HG03045 (cell line): ENCODE results near the gene SNX18.
"Not testable (repeated sequence)": the region's sequence is repeated elsewhere in the genome, so short reads cannot be mapped to it uniquely, and the experiment has no call there.

Experiments
- ATAC-seq: cut with Tn5 transposase; IDR thresholded peaks from one replicate; pipeline ENCODE4 v1.9.1; 2021; ENCODE audit warnings: mild to moderate bottlenecking, moderate library complexity; ENCODE audit not compliant: unreplicated experiment

SNX18 gene

DNA sequence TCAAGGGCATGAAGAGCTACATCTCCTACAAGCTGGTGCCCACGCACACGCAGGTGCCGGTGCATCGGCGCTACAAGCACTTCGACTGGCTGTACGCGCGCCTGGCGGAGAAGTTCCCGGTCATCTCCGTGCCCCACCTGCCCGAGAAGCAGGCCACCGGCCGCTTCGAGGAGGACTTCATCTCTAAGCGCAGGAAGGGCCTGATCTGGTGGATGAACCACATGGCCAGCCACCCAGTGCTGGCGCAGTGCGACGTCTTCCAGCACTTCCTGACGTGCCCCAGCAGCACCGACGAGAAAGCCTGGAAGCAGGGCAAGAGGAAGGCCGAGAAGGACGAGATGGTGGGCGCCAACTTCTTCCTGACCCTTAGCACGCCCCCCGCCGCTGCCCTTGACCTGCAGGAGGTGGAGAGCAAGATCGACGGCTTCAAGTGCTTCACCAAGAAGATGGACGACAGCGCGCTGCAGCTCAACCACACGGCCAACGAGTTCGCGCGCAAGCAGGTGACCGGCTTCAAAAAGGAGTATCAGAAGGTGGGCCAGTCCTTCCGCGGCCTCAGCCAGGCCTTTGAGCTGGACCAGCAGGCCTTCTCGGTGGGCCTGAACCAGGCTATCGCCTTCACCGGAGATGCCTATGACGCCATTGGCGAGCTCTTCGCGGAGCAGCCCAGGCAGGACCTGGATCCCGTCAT is 1.4 kb downstream of the SNX18 start:
- ATAC-seq = no peak

DNA sequence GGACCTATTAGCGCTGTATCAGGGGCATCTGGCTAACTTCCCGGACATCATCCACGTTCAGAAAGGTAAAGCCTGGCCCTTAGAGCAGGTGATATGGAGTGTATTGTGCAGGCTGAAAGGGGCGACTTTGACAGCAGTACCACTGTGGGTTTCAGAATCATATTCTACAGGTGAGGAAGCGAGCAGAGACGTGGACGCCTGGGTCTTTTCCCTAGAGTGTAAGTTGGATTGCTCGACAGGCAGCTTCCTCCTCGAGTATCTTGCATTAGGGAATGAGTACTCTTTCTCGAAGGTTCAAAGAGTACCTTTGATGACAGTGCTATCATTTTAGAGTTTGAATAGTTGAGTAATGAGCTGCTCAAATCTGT is 1.9 kb downstream of the SNX18 start:
- no peak for ATAC-seq

- ATAC-seq = no peak
Measured at GRCh38 chr5:54520438-54520846, 2.9 kb downstream of the SNX18 start.

DNA sequence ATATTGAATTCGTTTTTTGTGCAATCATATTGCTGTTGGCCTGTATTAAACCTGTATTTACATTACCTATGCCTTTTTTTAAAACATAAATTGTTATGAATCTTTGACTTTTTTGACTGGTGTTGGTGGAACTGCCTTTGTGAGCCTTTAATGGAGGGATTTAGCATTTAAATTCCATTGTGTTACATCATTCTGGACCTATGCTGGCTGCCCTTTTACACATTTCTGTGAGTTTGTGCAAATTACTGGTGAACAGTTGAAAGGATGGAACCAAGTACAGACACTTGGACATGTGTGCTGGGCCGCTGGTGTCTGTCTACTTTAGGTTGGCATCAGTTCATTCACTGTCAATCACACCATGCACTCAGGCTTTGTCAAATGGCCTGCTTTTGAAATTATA is 3.4 kb downstream of the SNX18 start:
- ATAC-seq = no peak

- no peak for ATAC-seq
Measured at GRCh38 chr5:54521856-54522479, 4.4 kb downstream of the SNX18 start.

GRCh38 chr5:54523534-54523933 is 6.0 kb downstream of the SNX18 start:
- no peak for ATAC-seq

GRCh38 chr5:54524082-54524481 is 6.5 kb downstream of the SNX18 start:
- ATAC-seq = no peak

DNA sequence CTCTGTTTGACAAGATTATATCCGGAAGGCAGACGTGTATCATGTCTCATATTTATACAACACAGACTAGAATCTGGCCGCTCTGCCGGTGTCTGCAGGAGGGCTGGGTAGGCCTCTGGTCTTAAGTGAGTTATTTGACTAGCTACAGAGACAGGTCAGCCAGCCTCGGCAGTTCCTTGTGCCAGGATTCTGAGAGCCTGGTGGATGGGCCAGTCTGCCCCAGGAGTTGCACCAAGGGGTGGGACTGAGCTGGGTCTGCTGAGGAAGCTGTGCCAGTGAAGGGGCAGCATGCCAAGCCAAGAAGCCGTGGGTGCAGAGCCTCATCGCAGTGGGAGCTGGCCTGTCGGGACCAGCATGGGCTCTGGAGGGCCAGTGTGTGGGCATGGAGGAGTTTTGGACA is 7.1 kb downstream of the SNX18 start:
- no peak for ATAC-seq

GRCh38 chr5:54525261-54525660 is 7.7 kb downstream of the SNX18 start:
- no peak for ATAC-seq

DNA sequence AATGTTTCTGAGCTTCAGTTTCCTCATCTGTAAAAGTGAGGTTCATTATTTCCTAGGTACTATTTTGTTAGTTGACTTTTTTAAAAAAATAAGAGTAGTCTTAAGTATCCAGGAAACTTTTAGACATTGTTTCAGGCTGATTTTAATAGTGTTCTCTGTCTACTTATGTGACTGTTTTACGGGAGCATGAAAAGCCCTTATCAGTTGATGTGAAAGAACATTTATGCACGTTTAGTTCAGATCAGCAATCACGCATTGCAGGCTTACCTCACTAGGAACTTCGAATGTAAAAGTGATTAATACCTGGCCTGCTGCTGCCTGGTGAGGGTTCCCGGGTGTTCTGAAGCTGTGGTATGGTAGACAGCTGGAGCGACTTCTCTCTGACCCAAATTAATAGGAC is 8.1 kb downstream of the SNX18 start:
- ATAC-seq = no peak

- no peak for ATAC-seq
Measured at GRCh38 chr5:54526604-54527288, 9.2 kb downstream of the SNX18 start.

DNA sequence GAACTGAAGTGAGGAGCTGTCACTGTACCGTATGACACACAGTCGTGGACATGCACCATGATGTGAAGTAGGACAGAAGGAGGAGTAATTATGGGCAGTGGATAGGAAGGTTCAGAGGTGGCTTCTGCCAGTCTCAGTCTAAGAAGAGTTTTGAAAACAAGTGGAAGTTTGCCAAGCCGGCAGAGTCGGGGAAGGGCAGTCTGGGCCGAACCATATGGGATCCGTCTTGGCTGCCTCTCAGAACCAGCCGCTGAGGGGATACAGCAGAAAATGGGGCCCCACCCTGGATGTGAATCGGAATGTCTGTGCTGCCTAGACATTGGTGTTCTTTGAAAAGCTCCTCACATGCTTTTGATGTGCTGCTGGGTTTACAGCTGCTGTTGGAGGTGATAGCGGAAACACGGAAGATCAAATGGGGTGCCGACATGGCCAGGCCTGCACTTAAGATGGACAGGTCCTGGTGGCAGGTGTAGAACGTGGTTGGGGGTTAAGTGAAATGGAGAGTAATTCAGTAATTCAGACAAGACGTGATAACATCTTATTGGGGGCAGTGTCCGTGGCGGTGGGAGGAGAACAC is 11.2 kb downstream of the SNX18 start:
- ATAC-seq = no peak

DNA sequence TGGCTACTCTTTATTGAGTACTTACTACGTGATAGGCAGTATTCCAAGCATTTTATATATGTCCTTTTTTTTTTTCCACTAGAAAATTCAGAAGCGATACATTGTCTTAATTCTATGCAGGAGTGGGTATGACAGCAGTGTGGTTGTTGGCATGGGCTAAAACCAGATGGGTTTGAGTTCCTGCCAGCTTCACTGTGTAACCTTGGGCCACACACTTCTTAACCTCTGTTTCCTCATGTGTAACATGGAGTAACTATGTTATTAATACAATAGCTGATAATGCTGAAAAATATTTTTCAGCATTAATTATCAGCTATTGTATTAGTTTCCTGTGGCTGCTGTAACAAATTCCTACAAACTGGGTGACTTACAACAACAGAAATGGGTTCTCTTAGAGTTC is 12.0 kb downstream of the SNX18 start:
- ATAC-seq = no peak

DNA sequence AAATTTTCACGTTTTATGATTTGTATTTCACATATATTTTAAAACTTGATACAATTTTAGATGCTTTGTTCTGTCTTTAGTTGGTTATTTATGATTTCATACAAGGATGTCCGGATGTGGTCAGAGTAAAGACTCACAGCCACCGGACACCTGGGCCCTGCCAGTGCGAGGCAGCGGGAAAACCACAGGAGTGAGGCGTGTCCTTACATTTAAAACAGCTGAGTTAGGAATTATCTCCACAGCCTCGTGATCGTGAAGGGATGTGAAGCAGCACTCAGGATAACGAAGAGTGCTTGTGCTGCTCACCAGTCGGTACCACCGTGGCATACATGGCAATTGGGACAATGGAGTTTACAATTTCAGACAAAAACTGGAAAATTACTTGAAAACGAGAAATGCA is 14.0 kb downstream of the SNX18 start:
- ATAC-seq = no peak

DNA sequence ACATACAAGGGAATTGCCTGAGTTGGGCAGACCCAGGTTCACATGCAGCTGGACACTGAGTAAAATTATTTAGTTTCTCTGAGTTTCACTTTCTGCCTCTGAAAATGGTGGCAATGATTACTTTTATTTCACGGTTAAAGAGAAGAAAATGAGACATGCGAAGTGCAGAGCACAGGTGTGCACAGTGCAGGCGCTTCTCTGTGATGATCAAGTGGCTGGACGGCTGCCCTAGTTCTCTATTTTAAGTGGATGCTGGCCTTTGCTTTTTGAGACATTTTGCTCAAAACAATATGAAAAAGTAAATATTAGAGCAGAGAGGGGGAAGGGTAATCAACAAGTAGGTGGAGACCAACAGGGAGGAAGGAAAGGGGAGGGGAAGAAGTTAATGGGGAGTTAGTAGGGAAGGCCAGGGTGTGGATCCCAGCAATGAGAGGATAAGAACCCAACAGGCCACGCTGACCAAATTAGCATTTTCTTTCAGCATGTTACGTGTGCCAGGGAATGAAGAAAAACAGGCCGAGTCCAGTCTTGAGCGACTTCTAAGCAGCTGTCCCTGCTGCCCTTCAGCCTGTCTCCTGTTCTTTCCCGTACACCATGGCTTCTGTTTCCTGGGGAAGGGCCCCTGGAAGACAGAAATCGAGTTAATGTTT is 16.1 kb downstream of the SNX18 start:
- no peak for ATAC-seq

DNA sequence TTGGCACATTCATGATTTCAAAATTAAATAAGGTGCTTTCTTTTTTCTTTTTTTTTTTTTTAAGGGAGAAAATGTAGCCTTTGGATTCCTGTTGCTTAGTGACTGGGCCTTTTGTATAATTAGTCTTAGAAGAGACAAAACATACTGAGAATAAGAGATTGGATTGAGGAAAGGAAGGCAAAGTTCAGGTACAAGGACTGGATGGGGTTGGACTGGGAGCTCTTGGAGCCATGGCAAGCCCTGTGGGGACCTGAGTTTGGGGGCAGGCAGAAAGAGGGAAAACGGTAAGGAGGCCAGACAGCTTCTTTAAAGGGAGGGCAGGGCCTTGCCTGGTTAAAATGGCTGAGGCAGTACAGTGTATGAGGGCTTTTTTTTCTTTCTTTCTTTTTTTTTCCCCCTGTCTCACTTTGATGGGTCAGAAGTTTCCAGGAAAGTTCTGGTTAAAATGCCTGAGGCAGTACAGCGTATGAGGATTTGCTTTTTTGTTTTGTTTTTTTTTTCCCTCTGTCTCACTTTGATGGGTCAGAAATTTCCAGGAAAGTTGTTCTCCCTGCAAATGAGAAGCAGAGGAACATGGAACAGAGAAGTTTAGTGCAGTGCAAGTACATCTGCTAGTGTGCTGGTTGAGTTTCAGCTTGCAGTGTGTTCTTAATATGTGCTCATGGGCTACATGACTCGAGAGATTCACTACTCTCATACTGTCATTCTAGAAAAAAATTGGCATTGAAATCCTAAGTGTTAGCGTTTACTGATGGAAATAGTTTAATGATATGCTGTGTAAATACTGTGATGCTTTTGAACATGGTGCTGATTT is 16.8 kb downstream of the SNX18 start:
- no peak for ATAC-seq

GRCh38 chr5:54535149-54535844 is 17.7 kb downstream of the SNX18 start:
- ATAC-seq = no peak

DNA sequence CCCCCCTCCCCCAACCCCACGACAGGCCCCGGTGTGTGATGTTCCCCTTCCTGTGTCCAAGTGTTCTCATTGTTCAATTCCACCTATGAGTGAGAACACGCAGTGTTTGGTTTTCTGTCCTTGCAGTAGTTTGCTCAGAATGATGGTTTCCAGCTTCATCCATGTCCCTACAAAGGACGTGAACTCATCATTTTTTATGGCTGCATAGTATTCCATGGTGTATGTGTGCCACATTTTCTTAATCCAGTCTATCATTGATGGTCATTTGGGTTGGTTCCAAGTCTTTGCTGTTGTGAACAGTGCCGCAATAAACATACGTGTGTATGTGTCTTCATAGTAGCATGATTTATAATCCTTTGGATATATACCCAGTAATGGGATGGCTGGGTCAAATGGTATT is 18.8 kb downstream of the SNX18 start:
- not testable (repeated sequence) for ATAC-seq

- not testable (repeated sequence) for ATAC-seq
Measured at GRCh38 chr5:54536861-54537260, 19.3 kb downstream of the SNX18 start.

- ATAC-seq = no peak
Measured at GRCh38 chr5:54537725-54538124, 20.2 kb downstream of the SNX18 start.
